ENCODE results near the gene PLEKHG3.
"Not testable (repeated sequence)": the region's sequence is repeated elsewhere in the genome, so short reads cannot be mapped to it uniquely, and the experiment has no call there.

Gene PLEKHG3

GRCh38 chr14:64704143-64704742 is at the start of gene PLEKHG3:
TSS of gene PLEKHG3 (plus strand) at chr14:64704424. CDS start at chr14:64727632, 23,208 bp downstream.
- peaks cover 91% of the 10 kb centered on the region for H3K27me3 Mint-ChIP-seq

GRCh38 chr14:64654901-64655300 is 49.3 kb upstream of the PLEKHG3 start:
- H3K27me3 Mint-ChIP-seq: peaks cover 22% of the 10 kb centered on the region

More at GRCh38 chr14:64704143-64704742, at the start of gene PLEKHG3:
- Mint-ChIP-seq H3K4me3 (peak within 1 kb of the TSS; percentile 61 to 70), H3K4me1 (peaks cover 39% of the 10 kb centered on the region), H3K27ac (no peak within 1 kb of the TSS), H3K9me3 (no peaks in the 10 kb centered on the region)
- peak in 1 of 2 donors; percentile 9 for DNase-seq
- ATAC-seq: peak; percentile 52

DNA sequence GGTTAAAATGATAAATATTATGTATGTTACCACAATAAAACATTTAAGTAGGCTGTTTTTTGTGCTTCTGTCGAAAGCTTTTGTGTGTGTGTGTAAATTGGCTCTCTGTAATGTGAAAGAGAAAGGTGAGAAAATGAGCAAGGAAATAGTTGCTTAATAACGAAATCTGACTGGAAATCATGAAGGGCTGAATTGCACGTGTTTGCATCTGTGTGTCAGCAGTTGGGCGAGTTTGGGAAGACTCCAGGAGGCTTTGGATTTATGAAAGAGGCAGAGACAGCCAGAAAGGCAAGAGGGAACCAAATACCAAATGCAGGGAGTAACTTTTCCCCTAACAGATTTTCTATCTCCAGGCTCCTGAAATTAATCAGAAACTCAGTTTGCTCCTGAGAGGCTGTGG is 47.2 kb upstream of the PLEKHG3 start:
- ATAC-seq (no peak), DNase-seq (no peak)
- Mint-ChIP-seq H3K4me3 (no peak overlapping the region), H3K4me1 (peaks cover 24% of the 10 kb centered on the region), H3K27ac (no peak overlapping the region), H3K9me3 (no peaks in the 10 kb centered on the region), H3K27me3 (peaks cover 22% of the 10 kb centered on the region)

More at GRCh38 chr14:64654901-64655300, 49.3 kb upstream of the PLEKHG3 start:
- H3K27ac Mint-ChIP-seq: no peak overlapping the region
- no peaks in the 10 kb centered on the region for H3K9me3 Mint-ChIP-seq
- ATAC-seq (no peak), DNase-seq (no peak)
- peaks cover 24% of the 10 kb centered on the region for H3K4me1 Mint-ChIP-seq
- no peak overlapping the region for H3K4me3 Mint-ChIP-seq

- DNase-seq: no peak
- no peak for ATAC-seq
- peaks cover 29% of the 10 kb centered on the region for H3K27me3 Mint-ChIP-seq
- H3K4me1 Mint-ChIP-seq: peaks cover 24% of the 10 kb centered on the region
- no peak overlapping the region for H3K27ac Mint-ChIP-seq
- H3K9me3 Mint-ChIP-seq: no peaks in the 10 kb centered on the region
- no peak overlapping the region for H3K4me3 Mint-ChIP-seq
Measured at GRCh38 chr14:64658201-64658600, 46.0 kb upstream of the PLEKHG3 start.

GRCh38 chr14:64658700-64659264 is 45.4 kb upstream of the PLEKHG3 start:
- peak; percentile 8 to 16 for DNase-seq
- H3K27ac Mint-ChIP-seq, H3K9me3 Mint-ChIP-seq, ATAC-seq: not testable (repeated sequence)
- Mint-ChIP-seq H3K4me3 (peak overlapping the region; percentile 60 to 67), H3K27me3 (peaks cover 30% of the 10 kb centered on the region), H3K4me1 (peaks cover 21% of the 10 kb centered on the region)

GRCh38 chr14:64659366-64659765 is 44.9 kb upstream of the PLEKHG3 start:
- no peak for DNase-seq
- Mint-ChIP-seq H3K27me3 (peaks cover 30% of the 10 kb centered on the region), H3K27ac (no peak overlapping the region), H3K4me3 (peak overlapping the region in 1 of 2 donors; percentile 67), H3K4me1 (peaks cover 15% of the 10 kb centered on the region), H3K9me3 (no peaks in the 10 kb centered on the region)
- no peak for ATAC-seq

DNA sequence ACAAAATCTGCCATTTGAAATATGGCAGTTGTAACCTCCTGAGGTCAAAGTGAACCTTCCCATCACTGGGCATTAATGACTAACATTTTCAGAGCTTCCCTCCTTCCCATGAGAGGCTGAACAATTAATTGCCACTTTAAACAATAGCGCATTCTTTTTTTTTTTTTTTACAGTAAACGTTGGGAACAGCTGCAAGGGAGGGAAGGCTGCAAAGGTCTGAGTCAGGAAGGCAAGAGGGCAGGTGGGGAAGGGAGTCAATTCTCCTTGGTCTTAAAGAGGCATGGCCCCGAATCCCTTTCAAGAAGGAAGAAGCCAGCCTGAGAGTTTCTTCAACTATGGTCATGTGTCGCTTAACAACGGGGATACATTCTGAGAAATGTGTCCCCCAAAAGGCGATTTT is 41.0 kb upstream of the PLEKHG3 start:
- Mint-ChIP-seq H3K27me3 (peaks cover 30% of the 10 kb centered on the region), H3K4me3 (no peak overlapping the region), H3K9me3 (no peaks in the 10 kb centered on the region), H3K4me1 (peaks cover 11% of the 10 kb centered on the region), H3K27ac (peak overlapping the region in 1 of 2 donors; percentile 80)
- no peak for DNase-seq
- no peak for ATAC-seq

GRCh38 chr14:64671591-64671990 is 32.6 kb upstream of the PLEKHG3 start:
- Mint-ChIP-seq H3K9me3 (peaks cover 0 to 8% of the 10 kb centered on the region in 2 donors), H3K4me3 (no peak overlapping the region), H3K27me3 (peaks cover 8% of the 10 kb centered on the region), H3K27ac (no peak overlapping the region), H3K4me1 (peaks cover 15% of the 10 kb centered on the region)
- ATAC-seq: peak; percentile 59
- peak in 1 of 2 donors; percentile 7 for DNase-seq

- no peak overlapping the region for H3K4me3 Mint-ChIP-seq
- ATAC-seq (no peak), DNase-seq (no peak)
- H3K9me3 Mint-ChIP-seq: peaks cover 0 to 8% of the 10 kb centered on the region in 2 donors
- peaks cover 8% of the 10 kb centered on the region for H3K27me3 Mint-ChIP-seq
- H3K4me1 Mint-ChIP-seq: peaks cover 15% of the 10 kb centered on the region
- H3K27ac Mint-ChIP-seq: no peak overlapping the region
Measured at GRCh38 chr14:64673316-64673715, 30.9 kb upstream of the PLEKHG3 start.

GRCh38 chr14:64673748-64674147 is 30.5 kb upstream of the PLEKHG3 start:
- Mint-ChIP-seq H3K4me3 (no peak overlapping the region), H3K4me1 (peaks cover 15% of the 10 kb centered on the region), H3K9me3 (peaks cover 0 to 8% of the 10 kb centered on the region in 2 donors), H3K27me3 (peaks cover 8% of the 10 kb centered on the region), H3K27ac (peak overlapping the region in 1 of 2 donors; percentile 13)
- ATAC-seq (peak; percentile 75), DNase-seq (peak in 1 of 2 donors; percentile 34)

GRCh38 chr14:64674829-64675228 is 29.4 kb upstream of the PLEKHG3 start:
- no peak overlapping the region for H3K27ac Mint-ChIP-seq
- H3K4me3 Mint-ChIP-seq: no peak overlapping the region
- peaks cover 8% of the 10 kb centered on the region for H3K27me3 Mint-ChIP-seq
- H3K9me3 Mint-ChIP-seq: peaks cover 0 to 8% of the 10 kb centered on the region in 2 donors
- no peak for DNase-seq
- peaks cover 15% of the 10 kb centered on the region for H3K4me1 Mint-ChIP-seq
- no peak for ATAC-seq

GRCh38 chr14:64675312-64675711 is 28.9 kb upstream of the PLEKHG3 start:
- Mint-ChIP-seq H3K27ac (no peak overlapping the region), H3K4me3 (no peak overlapping the region), H3K27me3 (peaks cover 8% of the 10 kb centered on the region), H3K4me1 (peaks cover 15% of the 10 kb centered on the region), H3K9me3 (peaks cover 0 to 8% of the 10 kb centered on the region in 2 donors)
- DNase-seq (no peak), ATAC-seq (no peak)

- ATAC-seq (no peak), DNase-seq (no peak)
- peaks cover 0 to 8% of the 10 kb centered on the region in 2 donors for H3K9me3 Mint-ChIP-seq
- H3K27me3 Mint-ChIP-seq: peaks cover 8% of the 10 kb centered on the region
- H3K4me3 Mint-ChIP-seq: no peak overlapping the region
- no peak overlapping the region for H3K27ac Mint-ChIP-seq
- H3K4me1 Mint-ChIP-seq: peaks cover 15% of the 10 kb centered on the region
Measured at GRCh38 chr14:64676410-64677008, 27.7 kb upstream of the PLEKHG3 start.

- Mint-ChIP-seq H3K27ac (no peak overlapping the region), H3K4me3 (no peak overlapping the region), H3K27me3 (no peaks in the 10 kb centered on the region), H3K4me1 (no peaks in the 10 kb centered on the region), H3K9me3 (no peaks in the 10 kb centered on the region)
- DNase-seq (no peak), ATAC-seq (peak; percentile 28)
Measured at GRCh38 chr14:64680013-64680713, 24.1 kb upstream of the PLEKHG3 start.

- Mint-ChIP-seq H3K4me3 (no peak overlapping the region), H3K27me3 (no peaks in the 10 kb centered on the region), H3K4me1 (no peaks in the 10 kb centered on the region), H3K9me3 (no peaks in the 10 kb centered on the region), H3K27ac (no peak overlapping the region)
- ATAC-seq (no peak), DNase-seq (no peak)
Measured at GRCh38 chr14:64680714-64681065, 23.5 kb upstream of the PLEKHG3 start.

Data from stimulated activated naive CD8-positive, alpha-beta T cell treated with anti-CD3 and anti-CD28 coated beads, Interleukin-15, amount 100 ng/mL, for 72 hours (primary cell).